GM12878 (cell line): ENCODE results near the gene SPATA9. TPM values are rescaled to one million over a fixed set of nuclear protein-coding genes. Genes with fewer than 3 reads are reported as not detected.

ENCODE experiments used
- ATAC-seq: fragments of 200-7000 bp; cut with Tn5 transposase; 3 replicates; pipeline ENCODE4 v1.9.1; 2020; ENCODE audit warnings: mild to moderate bottlenecking, moderate library complexity
- BruUV-seq: library from RNA; stranded (reverse); fragments of 400-500 nt; replicated peaks from 2 replicates; lab custom pipeline; 2021; lab: Mats Ljungman, UMichigan
- CTCF ChIA-PET: fragments of 300-600 bp; sonication (Branson Sonifier 250); formaldehyde crosslinking; extraction: SDS; loops from one replicate; lab custom pipeline; 2021; ENCODE audit warnings: inconsistent platforms; lab: Yijun Ruan, JAX
- POLR2A ChIA-PET: fragments of 350-600 bp; formaldehyde crosslinking; extraction: SDS; loops from one replicate; lab custom pipeline; 2021; ENCODE audit warnings: inconsistent platforms; lab: Charles Lee
- RAD21 ChIA-PET: fragments of 300-600 bp; sonication (Branson Sonifier 250); formaldehyde crosslinking; loops from one replicate; lab custom pipeline; 2023; ENCODE audit warnings: antibody characterized with exemption; ENCODE audit not compliant: unreplicated experiment; lab: Charles Lee
- SMC1A ChIA-PET: fragments of 300-600 bp; sonication (Branson Sonifier 250); formaldehyde crosslinking; loops from one replicate; lab custom pipeline; 2023; ENCODE audit not compliant: unreplicated experiment, uncharacterized antibody; lab: Charles Lee
- DNase-seq: peaks from one replicate; pipeline ENCODE4 v3.0.0-alpha.2; 2011; ENCODE audit warnings: low read depth, low spot score
- FAIRE-seq: peaks from 3 replicates; lab custom pipeline; 2011; peaks lifted over from hg19 to GRCh38; lab: Jason Lieb, UNC
- H2AFZ ChIP-seq: 2 replicates; pipeline ENCODE4 v1.6.0; 2011; ENCODE audit warnings: low read depth, low read length, control low read depth; ENCODE audit not compliant: control insufficient read depth
- H3K27ac ChIP-seq: 2 replicates; pipeline ENCODE4 v1.5.1; 2011; ENCODE audit warnings: control low read depth; ENCODE audit not compliant: control insufficient read depth, insufficient read depth
- H3K27me3 ChIP-seq, 2 experiments: replicated peaks in 1 of 2; 2 replicates each; pipeline versions ENCODE4 v1.6.0 to v1.6.1; 2011; ENCODE audit warnings: low read length in 1 of 2; ENCODE audit not compliant: control insufficient read depth in 2 of 2, insufficient read depth in 2 of 2
- H3K36me3 ChIP-seq, 2 experiments: 2 replicates each; pipeline ENCODE4 v1.5.1; 2011; ENCODE audit warnings: low read length in 1 of 2; ENCODE audit not compliant: control insufficient read depth in 2 of 2, insufficient read depth in 2 of 2
- H3K4me1 ChIP-seq: 2 replicates; pipeline ENCODE4 v1.6.1; 2011; ENCODE audit warnings: mild to moderate bottlenecking, low read length, moderate library complexity, mixed read lengths; ENCODE audit not compliant: control insufficient read depth, insufficient read depth
- H3K4me2 ChIP-seq: 2 replicates; pipeline ENCODE4 v1.6.0; 2011; ENCODE audit warnings: control low read depth; ENCODE audit not compliant: control insufficient read depth, insufficient read depth
- H3K4me3 ChIP-seq: fragments of 200-600 bp; sonication (generic); 2 replicates; pipeline ENCODE4 v1.5.1; 2016
- H3K79me2 ChIP-seq: 2 replicates; pipeline ENCODE4 v1.6.0; 2011; ENCODE audit warnings: low read length; ENCODE audit not compliant: control insufficient read depth, insufficient read depth
- H3K9ac ChIP-seq: 2 replicates; pipeline ENCODE4 v1.8.0; 2011; ENCODE audit warnings: low read length, control low read depth, mixed read lengths; ENCODE audit not compliant: control insufficient read depth, insufficient read depth
- H3K9me3 ChIP-seq: replicated peaks from 3 replicates; pipeline ENCODE4 v1.5.1; 2011; ENCODE audit warnings: mild to moderate bottlenecking, low read length; ENCODE audit not compliant: control insufficient read depth, insufficient read depth
- H4K20me1 ChIP-seq: 2 replicates; pipeline ENCODE4 v1.6.0; 2011; ENCODE audit not compliant: control insufficient read depth, insufficient read depth
- ATF7 ChIP-seq: fragments of 450-650 bp; IDR thresholded peaks from 2 replicates; pipeline ENCODE4 v1.6.1; 2016; ENCODE audit warnings: low read depth, mild to moderate bottlenecking
- BACH1 ChIP-seq: fragments of 450-650 bp; IDR thresholded peaks from 2 replicates; pipeline ENCODE4 v1.6.1; 2017; ENCODE audit warnings: mild to moderate bottlenecking, borderline replicate concordance
- BHLHE40 ChIP-seq, 2 experiments: fragments of 450-650 bp in 1 of 2; IDR thresholded peaks; 2 replicates each; pipeline ENCODE4 v1.6.1; 2011 to 2017; ENCODE audit warnings: low read depth in 2 of 2, borderline replicate concordance in 1 of 2, improper control_type of control experiment in 1 of 2, low read length in 1 of 2, mild to moderate bottlenecking in 1 of 2
- CBX5 ChIP-seq: sonication (generic); IDR thresholded peaks from 2 replicates; pipeline ENCODE4 v1.6.1; 2016; ENCODE audit warnings: low read depth, moderate library complexity, mild to moderate bottlenecking, inconsistent platforms
- CEBPB ChIP-seq, 2 experiments: fragments of 150-350 bp in 1 of 2; IDR thresholded peaks; 2 replicates each; pipeline ENCODE4 v1.6.1; 2012 to 2014; ENCODE audit warnings: low read depth in 2 of 2, low read length in 2 of 2, borderline replicate concordance in 1 of 2, inconsistent platforms in 1 of 2
- CHD1 ChIP-seq: IDR thresholded peaks from 2 replicates; pipeline ENCODE4 v1.6.1; 2012; ENCODE audit warnings: low read depth, low read length, improper control_type of control experiment
- CHD4 ChIP-seq: fragments of 200-600 bp; sonication (generic); IDR thresholded peaks from 2 replicates; pipeline ENCODE4 v1.6.1; 2016; ENCODE audit warnings: mild to moderate bottlenecking
- DPF2 ChIP-seq: fragments of 450-650 bp; IDR thresholded peaks from 2 replicates; pipeline ENCODE4 v1.6.1; 2017; ENCODE audit warnings: mild to moderate bottlenecking
- EED ChIP-seq: sonication (generic); IDR thresholded peaks from 2 replicates; pipeline ENCODE4 v1.6.1; 2016; ENCODE audit warnings: antibody characterized with exemption, low read depth
- FOXK2 ChIP-seq: fragments of 450-650 bp; IDR thresholded peaks from 2 replicates; pipeline ENCODE4 v1.6.1; 2017; ENCODE audit warnings: mild to moderate bottlenecking, moderate library complexity
- IKZF1 ChIP-seq: fragments of 450-650 bp; conservative IDR thresholded peaks from 2 replicates; pipeline ENCODE4 v1.6.1; 2017; ENCODE audit warnings: antibody characterized with exemption, mild to moderate bottlenecking
- IRF4 ChIP-seq: IDR thresholded peaks from 2 replicates; pipeline ENCODE4 v1.6.1; 2011; ENCODE audit warnings: low read depth, low read length
- JUNB ChIP-seq: IDR thresholded peaks from 2 replicates; pipeline ENCODE4 v1.6.1; 2016; ENCODE audit warnings: antibody characterized with exemption, mild to moderate bottlenecking
- MEF2A ChIP-seq: IDR thresholded peaks from 2 replicates; pipeline ENCODE4 v1.6.1; 2011; ENCODE audit warnings: low read depth, mild to moderate bottlenecking, low read length, moderate library complexity; ENCODE audit not compliant: insufficient read depth
- MLLT1 ChIP-seq: fragments of 450-650 bp; IDR thresholded peaks from 2 replicates; pipeline ENCODE4 v1.6.1; 2016; ENCODE audit warnings: mild to moderate bottlenecking
- NR2F1 ChIP-seq: fragments of 450-650 bp; conservative IDR thresholded peaks from 2 replicates; pipeline ENCODE4 v1.6.1; 2017; ENCODE audit warnings: mild to moderate bottlenecking
- PML ChIP-seq: IDR thresholded peaks from 2 replicates; pipeline ENCODE4 v1.6.1; 2012; ENCODE audit warnings: low read length, inconsistent platforms
- SP1 ChIP-seq: IDR thresholded peaks from one replicate; pipeline ENCODE4 v1.6.1; 2011; ENCODE audit warnings: low read depth, low read length
- SREBF2 ChIP-seq: IDR thresholded peaks from 2 replicates; pipeline ENCODE4 v1.6.1; 2012; ENCODE audit warnings: mild to moderate bottlenecking, low read length
- SRF ChIP-seq, 2 experiments: IDR thresholded peaks; 2 replicates each; pipeline ENCODE4 v1.6.1; 2011; ENCODE audit warnings: low read depth in 2 of 2, low read length in 2 of 2, mild to moderate bottlenecking in 1 of 2, moderate library complexity in 1 of 2
- STAT1 ChIP-seq: fragments of 450-650 bp; conservative IDR thresholded peaks from 2 replicates; pipeline ENCODE4 v1.6.1; 2014; ENCODE audit warnings: antibody characterized with exemption, mild to moderate bottlenecking
- YBX1 ChIP-seq: fragments of 450-650 bp; IDR thresholded peaks from 2 replicates; pipeline ENCODE4 v1.6.1; 2016; ENCODE audit warnings: antibody characterized with exemption
- ZNF217 ChIP-seq: fragments of 450-650 bp; IDR thresholded peaks from 2 replicates; pipeline ENCODE4 v1.6.1; 2017; ENCODE audit warnings: antibody characterized with exemption, mild to moderate bottlenecking
- WGBS: methylation state at CpG from one replicate; pipeline ENCODE4 v1.1.6; 2016; ENCODE audit warnings: low lambda C conversion rate; ENCODE audit not compliant: insufficient replicate concordance, insufficient coverage; ENCODE audit errors: missing lambda C conversion rate; 5-methylcytosine and 5-hydroxymethylcytosine counted together
- in situ Hi-C: fragments of 300-500 bp; cut with MboI; formaldehyde crosslinking; loops from 9 replicates; pipeline ENCODE4 v1.14.3; 2018; ENCODE audit warnings: mixed read lengths
- intact Hi-C: fragments of 100-400 bp; cut with micrococcal nuclease; formaldehyde crosslinking; loops from one replicate; pipeline ENCODE4 v1.14.2; 2022; ENCODE audit not compliant: unreplicated experiment
- polyA plus RNA-seq, 11 experiments: library from polyadenylated mRNA; depleted of rRNA in 4 of 11; unstranded in 6 of 11; stranded (reverse) in 5 of 11; fragments of >200 nt; fragmentation: Nextera tagmentation in 4 of 11; fragmentation: Illumina TruSeq in 1 of 11; extraction: Ambion mirVana in 4 of 11; extraction: Trizol in 1 of 11; gene quantifications; 1 replicate in 1 of 11; 2 replicates in 10 of 11; pipeline versions ENCODE4 v1.2.1 to v1.2.3, GENCODE V29; 2011 to 2016; ENCODE audit warnings: inconsistent platforms in 2 of 11, missing spikeins in 2 of 11, low read depth in 1 of 11
- total RNA-seq, 4 experiments: library from RNA; depleted of rRNA in 3 of 4; stranded (reverse); fragments of >200 nt in 3 of 4; fragmentation: Illumina TruSeq in 1 of 4; extraction: Trizol in 1 of 4; gene quantifications; 2 replicates each; pipeline versions ENCODE4 v1.2.1 to v1.2.3, GENCODE V29; 2013 to 2021
- TF ChIP-seq, protein P1 (sequence below): IDR thresholded peaks from 2 replicates; pipeline ENCODE4 v1.6.1; 2012; ENCODE audit warnings: low read depth, low read length, improper control_type of control experiment

SPATA9 gene
- total and polyA plus RNA-seq, 10 of the 15 experiments (the other 5 are each of a cell fraction or from before 2014, with no cell fraction given): 0.11 to 0.49 (median 0.16) TPM; not detected in 1

- Histone ChIP-seq H3K9me3 (peaks cover 6% of the 10 kb centered on the region; the same call in 2 of the 3 replicates), H3K79me2 (peaks cover 3% of the 10 kb centered on the region; the same call in 1 of the 2 replicates), H3K27me3 (no peaks in the 10 kb centered on the region), H3K36me3 (no peaks in the 10 kb centered on the region), H3K27ac (peak overlapping the region; percentile 47; the same call in 1 of the 2 replicates), H3K9ac (no peak overlapping the region), H3K4me2 (no peak overlapping the region; the same call in 1 of the 2 replicates), H2AFZ (no peak overlapping the region), H3K4me1 (peaks cover 9% of the 10 kb centered on the region; the same call in 1 of the 2 replicates), H4K20me1 (no peaks in the 10 kb centered on the region), H3K4me3 (no peak overlapping the region)
- BruUV-seq: no TSS peak
- DNase-seq (peak; percentile 49), ATAC-seq (peak; percentile 53), FAIRE-seq (no peak)
- ChIA-PET RAD21 (no interaction called here), CTCF (no interaction called here), SMC1A (no interaction called here), POLR2A (no interaction called here)
- 0% methylated on average over 1 of the region's 1 CpG for WGBS
- in situ Hi-C loops: no loop called here
- intact Hi-C loops: loop anchor here (10.0 kb wide), 1 partner anchor 540 kb away; no protein-coding TSS in a partner anchor
- TF ChIP-seq PML: 0 out of 2 replicates have a peak, but pooled peaks have one; percentile 46
- TF ChIP-seq DPF2: peak; percentile 98
- TF ChIP-seq MLLT1: no peak
- peak; percentile 84 for TF ChIP-seq ZNF217
- peak; percentile 97 for TF ChIP-seq EED
- TF ChIP-seq IKZF1: peak; percentile 99
- peak in 1 of 2 experiments; percentile 22; a peak in 1 of 4 replicates for TF ChIP-seq BHLHE40 (IDR thresholded peaks at IDR 0.05; ENCODE audit: borderline replicate concordance in 1 of 2, low read depth in 2 of 2, low read length in 1 of 2)
- no peak for TF ChIP-seq STAT1
- peak; percentile 98 for TF ChIP-seq MEF2A
- TF ChIP-seq SP1: no peak
- peak; percentile 55; the same call in 1 of the 2 replicates for TF ChIP-seq ATF7
- TF ChIP-seq IRF4: peak; percentile 84; the same call in 1 of the 2 replicates
- peak; percentile 48 for TF ChIP-seq NR2F1
- no peak for TF ChIP-seq CBX5
- TF ChIP-seq, protein P1, sequence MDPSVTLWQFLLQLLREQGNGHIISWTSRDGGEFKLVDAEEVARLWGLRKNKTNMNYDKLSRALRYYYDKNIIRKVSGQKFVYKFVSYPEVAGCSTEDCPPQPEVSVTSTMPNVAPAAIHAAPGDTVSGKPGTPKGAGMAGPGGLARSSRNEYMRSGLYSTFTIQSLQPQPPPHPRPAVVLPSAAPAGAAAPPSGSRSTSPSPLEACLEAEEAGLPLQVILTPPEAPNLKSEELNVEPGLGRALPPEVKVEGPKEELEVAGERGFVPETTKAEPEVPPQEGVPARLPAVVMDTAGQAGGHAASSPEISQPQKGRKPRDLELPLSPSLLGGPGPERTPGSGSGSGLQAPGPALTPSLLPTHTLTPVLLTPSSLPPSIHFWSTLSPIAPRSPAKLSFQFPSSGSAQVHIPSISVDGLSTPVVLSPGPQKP: no peak
- TF ChIP-seq YBX1: no peak
- peak; percentile 93 for TF ChIP-seq JUNB
- no peak for TF ChIP-seq CHD4
- TF ChIP-seq CHD1: no peak
- no peak for TF ChIP-seq SRF (IDR thresholded peaks at IDR 0.05; ENCODE audit: low read depth in 2 of 2, low read length in 2 of 2)
- no peak for TF ChIP-seq SREBF2
- no peak for TF ChIP-seq FOXK2
- TF ChIP-seq CEBPB (IDR thresholded peaks at IDR 0.05; ENCODE audit: borderline replicate concordance in 1 of 2, low read depth in 2 of 2, low read length in 2 of 2): peak in 1 of 2 experiments; percentile 75; a peak in 1 of 4 replicates
- peak; percentile 99 for TF ChIP-seq BACH1
Measured at GRCh38 chr5:95615164-95615467, 67.7 kb downstream of the SPATA9 start.
